ENCODE results near the gene CNST. TPM values are rescaled to one million over a fixed set of nuclear protein-coding genes. Genes with fewer than 3 reads are reported as not detected.

The CNST gene
- total and polyA plus RNA-seq, 9 of the 15 experiments (the other 6 are each of a cell fraction or from before 2014, with no cell fraction given): 17.0 to 55.3 (median 30.8) TPM

DNA sequence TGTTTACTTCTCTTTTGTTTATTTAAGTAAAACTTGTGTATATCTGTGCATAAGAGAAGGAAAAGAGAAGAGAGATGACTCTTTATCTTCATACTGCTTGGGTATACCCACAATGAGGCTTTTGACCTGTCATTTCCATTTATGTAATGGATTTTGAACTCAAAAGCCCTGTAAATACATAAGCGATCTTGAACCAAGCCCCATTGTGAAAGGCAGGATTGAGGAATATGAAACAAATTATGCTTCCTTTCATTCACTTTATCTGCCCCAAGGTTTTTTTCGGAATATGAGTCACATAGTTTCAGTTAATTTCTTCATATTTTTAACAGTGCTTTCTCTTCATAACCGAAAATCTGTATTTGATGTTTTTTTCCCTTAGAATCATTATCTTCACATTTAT lies 21.4 kb downstream of the CNST start:
- no peak overlapping the region for H2AFZ ChIP-seq (ENCODE audit: low read depth, low read length)
- no peaks in the 10 kb centered on the region for H3K9me1 ChIP-seq (ENCODE audit: control insufficient read depth, insufficient read depth, low read length)
- no peaks in the 10 kb centered on the region for H4K20me1 ChIP-seq (replicated peaks; ENCODE audit: control insufficient read depth, insufficient read depth, low read length)
- ChIA-PET CTCF (ENCODE audit: low intra/inter-chr PET ratio) (no interaction called here), POLR2A (interaction anchor here (1.0 to 1.6 kb wide), 3 partner anchors 10 to 21 kb away, joined by 4 to 9 read pairs (median 4); partner anchors contain the start of genes CNST and TFB2M)
- BruUV-seq (replicated peaks): no TSS peak
- ATAC-seq (no peak; the same call in 2 of the 3 replicates), FAIRE-seq (no peak), DNase-seq (ENCODE audit: extremely low read depth in 1 of 4, low spot score in 3 of 4) (no peak)
- H3K9me3 ChIP-seq (replicated peaks; ENCODE audit: control insufficient read depth, insufficient read depth, low read depth, low read length): 0 out of 2 replicates have a peak, but pooled peaks cover 2% of the 10 kb centered on the region
- intact Hi-C loops (cut with micrococcal nuclease): no loop called here
- H3K27ac ChIP-seq (ENCODE audit: extremely low read depth, low read depth, low read length): peak overlapping the region; percentile 63
- WGBS (ENCODE audit: insufficient coverage, low coverage, missing lambda C conversion rate): 29% methylated on average over 3 of the region's 3 CpGs
- H3K9ac ChIP-seq (ENCODE audit: insufficient read depth in 1 of 2, low read depth in 2 of 2, low read length in 2 of 2): peak overlapping the region in 1 of 2 experiments; percentile 39; a peak in 2 of 4 replicates
- peaks cover 53% of the 10 kb centered on the region for H3K36me3 ChIP-seq (ENCODE audit: control insufficient read depth, insufficient read depth, low read length)
- peaks cover 10 to 26% of the 10 kb centered on the region in 2 experiments for H3K4me1 ChIP-seq (replicated peaks in 1 of 2; ENCODE audit: control insufficient read depth in 2 of 2, insufficient read depth in 2 of 2, low read length in 2 of 2)
- in situ Hi-C loops (cut with MboI): no loop called here
- H3K4me2 ChIP-seq (ENCODE audit: insufficient read depth, low read length): peak overlapping the region; percentile 13; the same call in 1 of the 2 replicates
- peaks cover 89% of the 10 kb centered on the region for H3K79me2 ChIP-seq (ENCODE audit: control insufficient read depth, insufficient read depth, low read length)
- H3K27me3 ChIP-seq (ENCODE audit: control insufficient read depth in 2 of 2, insufficient read depth in 2 of 2, low read length in 2 of 2): no peaks in the 10 kb centered on the region
- no peak overlapping the region for H3K4me3 ChIP-seq
- no peak for TF ChIP-seq SAFB2 (IDR thresholded peaks at IDR 0.05; ENCODE audit: borderline replicate concordance, low read depth, low read length, severe bottlenecking)
- no peak for TF ChIP-seq GATAD2B (IDR thresholded peaks at IDR 0.05; ENCODE audit: borderline replicate concordance)
- no peak for TF ChIP-seq EHMT2 (IDR thresholded peaks at IDR 0.05)
- TF ChIP-seq FOXA1 (IDR thresholded peaks at IDR 0.05; ENCODE audit: borderline replicate concordance): no peak
- no peak for TF ChIP-seq RBM14 (IDR thresholded peaks at IDR 0.05; ENCODE audit: borderline replicate concordance, insufficient read depth, low read depth, low read length)
- TF ChIP-seq, protein P1, sequence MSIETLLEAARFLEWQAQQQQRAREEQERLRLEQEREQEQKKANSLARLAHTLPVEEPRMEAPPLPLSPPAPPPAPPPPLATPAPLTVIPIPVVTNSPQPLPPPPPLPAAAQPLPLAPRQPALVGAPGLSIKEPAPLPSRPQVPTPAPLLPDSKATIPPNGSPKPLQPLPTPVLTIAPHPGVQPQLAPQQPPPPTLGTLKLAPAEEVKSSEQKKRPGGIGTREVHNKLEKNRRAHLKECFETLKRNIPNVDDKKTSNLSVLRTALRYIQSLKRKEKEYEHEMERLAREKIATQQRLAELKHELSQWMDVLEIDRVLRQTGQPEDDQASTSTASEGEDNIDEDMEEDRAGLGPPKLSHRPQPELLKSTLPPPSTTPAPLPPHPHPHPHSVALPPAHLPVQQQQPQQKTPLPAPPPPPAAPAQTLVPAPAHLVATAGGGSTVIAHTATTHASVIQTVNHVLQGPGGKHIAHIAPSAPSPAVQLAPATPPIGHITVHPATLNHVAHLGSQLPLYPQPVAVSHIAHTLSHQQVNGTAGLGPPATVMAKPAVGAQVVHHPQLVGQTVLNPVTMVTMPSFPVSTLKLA (conservative IDR thresholded peaks at IDR 0.05): 0 out of 4 replicates have a peak, but pooled peaks of 1 of the 2 experiments have one; percentile 2
- no peak for TF ChIP-seq DIDO1 (tag; IDR thresholded peaks at IDR 0.05; ENCODE audit: low read depth)
- TF ChIP-seq JUND (IDR thresholded peaks at IDR 0.05; ENCODE audit: borderline replicate concordance, low read depth, low read length): peak; percentile 43; the same call in 1 of the 2 replicates
- no peak for TF ChIP-seq JUND (tag; IDR thresholded peaks at IDR 0.05; ENCODE audit: borderline replicate concordance, low read depth, low read length)
- TF ChIP-seq SMARCE1 (IDR thresholded peaks at IDR 0.05): 0 out of 2 replicates have a peak, but pooled peaks have one; percentile 29
- TF ChIP-seq DPF2 (IDR thresholded peaks at IDR 0.05): 0 out of 2 replicates have a peak, but pooled peaks have one; percentile 41
- TF ChIP-seq ZNF696 (CRISPR knock-in tag; conservative IDR thresholded peaks at IDR 0.05): no peak
- TF ChIP-seq, protein P2, sequence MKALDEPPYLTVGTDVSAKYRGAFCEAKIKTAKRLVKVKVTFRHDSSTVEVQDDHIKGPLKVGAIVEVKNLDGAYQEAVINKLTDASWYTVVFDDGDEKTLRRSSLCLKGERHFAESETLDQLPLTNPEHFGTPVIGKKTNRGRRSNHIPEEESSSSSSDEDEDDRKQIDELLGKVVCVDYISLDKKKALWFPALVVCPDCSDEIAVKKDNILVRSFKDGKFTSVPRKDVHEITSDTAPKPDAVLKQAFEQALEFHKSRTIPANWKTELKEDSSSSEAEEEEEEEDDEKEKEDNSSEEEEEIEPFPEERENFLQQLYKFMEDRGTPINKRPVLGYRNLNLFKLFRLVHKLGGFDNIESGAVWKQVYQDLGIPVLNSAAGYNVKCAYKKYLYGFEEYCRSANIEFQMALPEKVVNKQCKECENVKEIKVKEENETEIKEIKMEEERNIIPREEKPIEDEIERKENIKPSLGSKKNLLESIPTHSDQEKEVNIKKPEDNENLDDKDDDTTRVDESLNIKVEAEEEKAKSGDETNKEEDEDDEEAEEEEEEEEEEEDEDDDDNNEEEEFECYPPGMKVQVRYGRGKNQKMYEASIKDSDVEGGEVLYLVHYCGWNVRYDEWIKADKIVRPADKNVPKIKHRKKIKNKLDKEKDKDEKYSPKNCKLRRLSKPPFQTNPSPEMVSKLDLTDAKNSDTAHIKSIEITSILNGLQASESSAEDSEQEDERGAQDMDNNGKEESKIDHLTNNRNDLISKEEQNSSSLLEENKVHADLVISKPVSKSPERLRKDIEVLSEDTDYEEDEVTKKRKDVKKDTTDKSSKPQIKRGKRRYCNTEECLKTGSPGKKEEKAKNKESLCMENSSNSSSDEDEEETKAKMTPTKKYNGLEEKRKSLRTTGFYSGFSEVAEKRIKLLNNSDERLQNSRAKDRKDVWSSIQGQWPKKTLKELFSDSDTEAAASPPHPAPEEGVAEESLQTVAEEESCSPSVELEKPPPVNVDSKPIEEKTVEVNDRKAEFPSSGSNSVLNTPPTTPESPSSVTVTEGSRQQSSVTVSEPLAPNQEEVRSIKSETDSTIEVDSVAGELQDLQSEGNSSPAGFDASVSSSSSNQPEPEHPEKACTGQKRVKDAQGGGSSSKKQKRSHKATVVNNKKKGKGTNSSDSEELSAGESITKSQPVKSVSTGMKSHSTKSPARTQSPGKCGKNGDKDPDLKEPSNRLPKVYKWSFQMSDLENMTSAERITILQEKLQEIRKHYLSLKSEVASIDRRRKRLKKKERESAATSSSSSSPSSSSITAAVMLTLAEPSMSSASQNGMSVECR (CRISPR knock-in tag; IDR thresholded peaks at IDR 0.05): no peak
- TF ChIP-seq, protein P3, sequence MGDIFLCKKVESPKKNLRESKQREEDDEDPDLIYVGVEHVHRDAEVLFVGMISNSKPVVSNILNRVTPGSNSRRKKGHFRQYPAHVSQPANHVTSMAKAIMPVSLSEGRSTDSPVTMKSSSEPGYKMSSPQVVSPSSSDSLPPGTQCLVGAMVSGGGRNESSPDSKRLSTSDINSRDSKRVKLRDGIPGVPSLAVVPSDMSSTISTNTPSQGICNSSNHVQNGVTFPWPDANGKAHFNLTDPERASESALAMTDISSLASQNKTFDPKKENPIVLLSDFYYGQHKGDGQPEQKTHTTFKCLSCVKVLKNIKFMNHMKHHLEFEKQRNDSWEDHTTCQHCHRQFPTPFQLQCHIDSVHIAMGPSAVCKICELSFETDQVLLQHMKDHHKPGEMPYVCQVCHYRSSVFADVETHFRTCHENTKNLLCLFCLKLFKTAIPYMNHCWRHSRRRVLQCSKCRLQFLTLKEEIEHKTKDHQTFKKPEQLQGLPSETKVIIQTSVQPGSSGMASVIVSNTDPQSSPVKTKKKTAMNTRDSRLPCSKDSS (IDR thresholded peaks at IDR 0.05; ENCODE audit: low read depth, partially characterized antibody): no peak
- no peak for TF ChIP-seq SMAD1 (IDR thresholded peaks at IDR 0.05; ENCODE audit: low read depth, low read length, partially characterized antibody)

All from K562 (cell line).